ENCODE results near the gene AQR.

Gene AQR

GRCh38 chr15:34889476-34889875 lies 80.1 kb downstream of the AQR start:
- no peak overlapping the region for H3K27ac ChIP-seq (replicated peaks)
- DNase-seq (ENCODE audit: low read depth in 1 of 2, low spot score in 1 of 2) = no peak
- no peak overlapping the region for H3K4me3 ChIP-seq (replicated peaks; ENCODE audit: insufficient read depth, low read length)
- TF ChIP-seq SPI1 (IDR thresholded peaks at IDR 0.05; ENCODE audit: borderline replicate concordance, low read depth) (no peak), CTCF (IDR thresholded peaks at IDR 0.05; ENCODE audit: insufficient read depth, low read length) (no peak), REST (IDR thresholded peaks at IDR 0.05; ENCODE audit: insufficient replicate concordance, low read depth) (no peak), POLR2AphosphoS5 (IDR thresholded peaks at IDR 0.05; ENCODE audit: low read depth) (no peak)
- H3K27me3 ChIP-seq (ENCODE audit: insufficient read depth, poor library complexity, severe bottlenecking) = no peaks in the 10 kb centered on the region

- TF ChIP-seq SPI1 (IDR thresholded peaks at IDR 0.05; ENCODE audit: borderline replicate concordance, low read depth) (no peak), POLR2AphosphoS5 (IDR thresholded peaks at IDR 0.05; ENCODE audit: low read depth) (no peak), REST (IDR thresholded peaks at IDR 0.05; ENCODE audit: insufficient replicate concordance, low read depth) (no peak), GABPA (IDR thresholded peaks at IDR 0.05; ENCODE audit: low read depth) (no peak), CTCF (IDR thresholded peaks at IDR 0.05; ENCODE audit: insufficient read depth, low read length) (no peak)
- no peak overlapping the region for H3K4me3 ChIP-seq (replicated peaks; ENCODE audit: insufficient read depth, low read length)
- no peak for DNase-seq (ENCODE audit: low read depth in 1 of 2, low spot score in 1 of 2)
Measured at GRCh38 chr15:34886134-34886533, 83.4 kb downstream of the AQR start.

GRCh38 chr15:34883633-34884032 lies 85.9 kb downstream of the AQR start:
- Histone ChIP-seq H3K4me3 (replicated peaks; ENCODE audit: insufficient read depth, low read length) (no peak overlapping the region), H3K27me3 (ENCODE audit: insufficient read depth, poor library complexity, severe bottlenecking) (no peaks in the 10 kb centered on the region), H3K27ac (replicated peaks) (no peak overlapping the region)
- TF ChIP-seq POLR2AphosphoS5 (IDR thresholded peaks at IDR 0.05; ENCODE audit: low read depth) = no peak
- no peak for TF ChIP-seq GABPA (IDR thresholded peaks at IDR 0.05; ENCODE audit: low read depth)
- TF ChIP-seq CTCF (IDR thresholded peaks at IDR 0.05; ENCODE audit: insufficient read depth, low read length) = no peak
- no peak for TF ChIP-seq SPI1 (IDR thresholded peaks at IDR 0.05; ENCODE audit: borderline replicate concordance, low read depth)
- no peak for TF ChIP-seq REST (IDR thresholded peaks at IDR 0.05; ENCODE audit: insufficient replicate concordance, low read depth)
- DNase-seq (ENCODE audit: low read depth in 1 of 2, low spot score in 1 of 2) = no peak

More at GRCh38 chr15:34886134-34886533, 83.4 kb downstream of the AQR start:
- Histone ChIP-seq H3K27ac (replicated peaks) (no peak overlapping the region), H3K27me3 (ENCODE audit: insufficient read depth, poor library complexity, severe bottlenecking) (no peaks in the 10 kb centered on the region)

All from HL-60 (cell line).